Breast epithelium (tissue), 3 donors: ENCODE results near the gene CLIC6.

ENCODE experiments used
- POLR2A ChIP-seq: fragments of 450-650 bp; IDR thresholded peaks from one replicate; pipeline ENCODE4 v1.6.1; 2016; ENCODE audit warnings: antibody characterized with exemption, mild to moderate bottlenecking, moderate library complexity
- POLR2AphosphoS5 ChIP-seq, 3 donors: sonication (generic); formaldehyde crosslinking; IDR thresholded peaks; one replicate each; pipeline ENCODE4 v1.6.1; 2017; ENCODE audit warnings: antibody characterized with exemption in 3 of 3

GRCh38 chr21:34766862-34767261, 98.1 kb downstream of the CLIC6 start:
- TF ChIP-seq POLR2AphosphoS5 (IDR thresholded peaks at IDR 0.05) (no peak), POLR2A (no peak)
